GM23338 (cell line): ENCODE results near the gene CCDC82. TPM values are rescaled to one million over a fixed set of nuclear protein-coding genes. Genes with fewer than 3 reads are reported as not detected.

Experiments
- ATAC-seq: fragments of 200-7000 bp; cut with Tn5 transposase; 3 replicates; pipeline ENCODE4 v1.9.1; 2020
- DNase-seq: peaks from one replicate; pipeline ENCODE4 v3.0.0-alpha.2; 2015; ENCODE audit warnings: low spot score
- H2AFZ ChIP-seq: fragments of 200-600 bp; sonication (generic); 2 replicates; pipeline ENCODE4 v1.8.0; 2016; ENCODE audit warnings: antibody characterized with exemption, mild to moderate bottlenecking, moderate library complexity
- H3F3A ChIP-seq: fragments of 200-600 bp; sonication (generic); replicated peaks from 2 replicates; pipeline ENCODE4 v1.8.0; 2017; ENCODE audit warnings: antibody characterized with exemption, mixed run types, low read depth
- H3K27ac ChIP-seq: fragments of 200-600 bp; sonication (generic); 2 replicates; pipeline ENCODE4 v1.6.1; 2016; ENCODE audit warnings: low read depth
- H3K27me3 ChIP-seq: fragments of 200-600 bp; sonication (generic); 2 replicates; pipeline ENCODE4 v1.8.0; 2016; ENCODE audit warnings: mild to moderate bottlenecking, mixed run types, moderate library complexity; ENCODE audit not compliant: insufficient read depth
- H3K36me3 ChIP-seq: fragments of 200-600 bp; sonication (generic); 2 replicates; pipeline ENCODE4 v1.8.0; 2016; ENCODE audit warnings: mild to moderate bottlenecking; ENCODE audit not compliant: insufficient read depth
- H3K4me1 ChIP-seq: fragments of 200-600 bp; sonication (generic); 2 replicates; pipeline ENCODE4 v1.8.0; 2016; ENCODE audit warnings: mild to moderate bottlenecking, moderate library complexity; ENCODE audit not compliant: insufficient read depth
- H3K4me2 ChIP-seq: fragments of 200-600 bp; sonication (generic); 2 replicates; pipeline ENCODE4 v1.7.1; 2017; ENCODE audit warnings: mixed run types
- H3K4me3 ChIP-seq: fragments of 200-600 bp; sonication (generic); 2 replicates; pipeline ENCODE4 v1.6.1; 2016; ENCODE audit warnings: mixed run types
- H3K79me2 ChIP-seq: fragments of 200-600 bp; sonication (generic); replicated peaks from 2 replicates; pipeline ENCODE4 v1.8.0; 2017; ENCODE audit warnings: mild to moderate bottlenecking; ENCODE audit not compliant: insufficient read depth
- H3K9me2 ChIP-seq: fragments of 200-600 bp; sonication (generic); 2 replicates; pipeline ENCODE4 v1.8.0; 2017; ENCODE audit not compliant: insufficient read depth
- H4K20me1 ChIP-seq: fragments of 200-600 bp; sonication (generic); replicated peaks from 2 replicates; pipeline ENCODE4 v1.8.0; 2017; ENCODE audit warnings: mild to moderate bottlenecking; ENCODE audit not compliant: insufficient read depth
- H3K27ac Mint-ChIP-seq: 2 replicates; pipeline ENCODE4 v1.8.0; 2020; ENCODE audit warnings: inconsistent platforms, mild to moderate bottlenecking, moderate library complexity, mixed read lengths
- H3K27me3 Mint-ChIP-seq: 3 replicates; pipeline ENCODE4 v1.8.0; 2022; ENCODE audit warnings: low read depth, mild to moderate bottlenecking, moderate library complexity, mixed read lengths, inconsistent platforms; ENCODE audit not compliant: insufficient read depth, poor library complexity
- H3K36me3 Mint-ChIP-seq: 3 replicates; pipeline ENCODE4 v1.8.0; 2021; ENCODE audit warnings: low read depth, mild to moderate bottlenecking, inconsistent platforms, moderate library complexity, mixed read lengths
- H3K4me1 Mint-ChIP-seq: 3 replicates; pipeline ENCODE4 v1.8.0; 2020; ENCODE audit warnings: mild to moderate bottlenecking, inconsistent platforms, mixed read lengths
- H3K4me3 Mint-ChIP-seq: 3 replicates; pipeline ENCODE4 v1.8.0; 2021; ENCODE audit warnings: moderate library complexity, mild to moderate bottlenecking, inconsistent platforms, mixed read lengths
- H3K9me3 Mint-ChIP-seq: 3 replicates; pipeline ENCODE4 v1.8.0; 2020; ENCODE audit warnings: moderate library complexity, mild to moderate bottlenecking, inconsistent platforms, mixed read lengths
- EZH2 ChIP-seq: fragments of 200-600 bp; sonication (generic); IDR thresholded peaks from one replicate; pipeline ENCODE4 v1.8.0; 2017; ENCODE audit warnings: antibody characterized with exemption, mild to moderate bottlenecking, low read depth; ENCODE audit not compliant: unreplicated experiment
- EZH2phosphoT487 ChIP-seq: fragments of 200-600 bp; sonication (generic); IDR thresholded peaks from one replicate; pipeline ENCODE4 v1.8.1; 2018; ENCODE audit warnings: antibody characterized with exemption; ENCODE audit not compliant: unreplicated experiment
- NANOG ChIP-seq: IDR thresholded peaks from 2 replicates; pipeline ENCODE4 v1.6.1; 2016; ENCODE audit warnings: antibody characterized with exemption, borderline replicate concordance
- POLR2AphosphoS5 ChIP-seq: IDR thresholded peaks from 2 replicates; pipeline ENCODE4 v1.6.1; 2016; ENCODE audit warnings: antibody characterized with exemption, low read depth
- STAT1 ChIP-seq: IDR thresholded peaks from one replicate; pipeline ENCODE4 v1.6.1; 2016; ENCODE audit warnings: antibody characterized with exemption; ENCODE audit not compliant: unreplicated experiment
- ZNF331 ChIP-seq: fragments of 250-450 bp; sonication (Bioruptor Pico); IDR thresholded peaks from 2 replicates; pipeline ENCODE4 v1.5.0; 2020; ENCODE audit warnings: low read depth, mild to moderate bottlenecking, moderate library complexity
- polyA plus RNA-seq: library from polyadenylated mRNA; unstranded; fragments of >200 nt; fragmentation: Nextera tagmentation; extraction: Ambion mirVana; gene quantifications from 2 replicates; pipeline ENCODE4 v1.2.1, GENCODE V29; 2016
- total RNA-seq: library from RNA; depleted of rRNA; stranded (reverse); fragments of >200 nt; shearing (Covaris generic); gene quantifications from 2 replicates; pipeline ENCODE4 v1.2.3, GENCODE V29; 2014
- TF ChIP-seq, protein P1 (sequence below), 2 experiments: fragments of 200-600 bp in 1 of 2; sonication (generic) in 1 of 2; conservative IDR thresholded peaks; 2 replicates each; pipeline versions ENCODE4 v1.5.1 to v1.6.1; 2016 to 2017; ENCODE audit warnings: antibody characterized with exemption in 2 of 2, low read depth in 2 of 2, mild to moderate bottlenecking in 2 of 2, moderate library complexity in 1 of 2
- TF ChIP-seq, protein P2 (sequence below): IDR thresholded peaks from 2 replicates; pipeline ENCODE4 v1.6.1; 2016; ENCODE audit warnings: antibody characterized with exemption
- TF ChIP-seq, protein P3 (sequence below): IDR thresholded peaks from one replicate; pipeline ENCODE4 v1.6.1; 2018; ENCODE audit warnings: antibody characterized with exemption; ENCODE audit not compliant: unreplicated experiment
- TF ChIP-seq, protein P4 (sequence below): fragments of 250-450 bp; sonication (Bioruptor Pico); IDR thresholded peaks from 2 replicates; pipeline ENCODE4 v1.5.0; 2020; ENCODE audit warnings: mild to moderate bottlenecking, moderate library complexity

CCDC82 gene
- total and polyA plus RNA-seq, 2 experiments from 2014 or later: 15.7 to 45.8 TPM

DNA sequence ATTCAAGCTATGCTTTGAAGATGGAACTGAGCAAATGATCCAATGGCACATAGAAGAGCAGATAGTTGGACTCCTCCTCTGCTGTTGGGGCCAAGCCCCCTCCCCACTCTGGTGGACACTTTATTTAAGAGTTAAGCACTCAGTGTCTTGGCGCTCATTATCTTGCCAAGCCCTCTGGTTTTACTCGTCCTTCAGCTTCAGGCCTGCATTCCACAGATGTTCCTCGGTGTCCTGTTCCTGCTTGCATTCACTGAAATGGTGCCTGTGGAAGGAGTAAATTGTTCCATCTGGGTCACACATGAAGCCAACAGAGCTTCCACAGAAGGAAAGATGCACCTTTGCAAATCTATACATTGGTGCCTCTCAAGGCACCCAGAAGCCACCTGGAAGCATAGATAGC, 72.8 kb downstream of the CCDC82 start (continued):
- TF ChIP-seq POLR2AphosphoS5 (no peak), ZNF331 (no peak), NANOG (no peak)
- TF ChIP-seq, protein P1, sequence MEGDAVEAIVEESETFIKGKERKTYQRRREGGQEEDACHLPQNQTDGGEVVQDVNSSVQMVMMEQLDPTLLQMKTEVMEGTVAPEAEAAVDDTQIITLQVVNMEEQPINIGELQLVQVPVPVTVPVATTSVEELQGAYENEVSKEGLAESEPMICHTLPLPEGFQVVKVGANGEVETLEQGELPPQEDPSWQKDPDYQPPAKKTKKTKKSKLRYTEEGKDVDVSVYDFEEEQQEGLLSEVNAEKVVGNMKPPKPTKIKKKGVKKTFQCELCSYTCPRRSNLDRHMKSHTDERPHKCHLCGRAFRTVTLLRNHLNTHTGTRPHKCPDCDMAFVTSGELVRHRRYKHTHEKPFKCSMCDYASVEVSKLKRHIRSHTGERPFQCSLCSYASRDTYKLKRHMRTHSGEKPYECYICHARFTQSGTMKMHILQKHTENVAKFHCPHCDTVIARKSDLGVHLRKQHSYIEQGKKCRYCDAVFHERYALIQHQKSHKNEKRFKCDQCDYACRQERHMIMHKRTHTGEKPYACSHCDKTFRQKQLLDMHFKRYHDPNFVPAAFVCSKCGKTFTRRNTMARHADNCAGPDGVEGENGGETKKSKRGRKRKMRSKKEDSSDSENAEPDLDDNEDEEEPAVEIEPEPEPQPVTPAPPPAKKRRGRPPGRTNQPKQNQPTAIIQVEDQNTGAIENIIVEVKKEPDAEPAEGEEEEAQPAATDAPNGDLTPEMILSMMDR (conservative IDR thresholded peaks at IDR 0.05; ENCODE audit: low read depth in 2 of 2): no peak
- TF ChIP-seq, protein P2, sequence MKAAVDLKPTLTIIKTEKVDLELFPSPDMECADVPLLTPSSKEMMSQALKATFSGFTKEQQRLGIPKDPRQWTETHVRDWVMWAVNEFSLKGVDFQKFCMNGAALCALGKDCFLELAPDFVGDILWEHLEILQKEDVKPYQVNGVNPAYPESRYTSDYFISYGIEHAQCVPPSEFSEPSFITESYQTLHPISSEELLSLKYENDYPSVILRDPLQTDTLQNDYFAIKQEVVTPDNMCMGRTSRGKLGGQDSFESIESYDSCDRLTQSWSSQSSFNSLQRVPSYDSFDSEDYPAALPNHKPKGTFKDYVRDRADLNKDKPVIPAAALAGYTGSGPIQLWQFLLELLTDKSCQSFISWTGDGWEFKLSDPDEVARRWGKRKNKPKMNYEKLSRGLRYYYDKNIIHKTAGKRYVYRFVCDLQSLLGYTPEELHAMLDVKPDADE: no peak

DNA sequence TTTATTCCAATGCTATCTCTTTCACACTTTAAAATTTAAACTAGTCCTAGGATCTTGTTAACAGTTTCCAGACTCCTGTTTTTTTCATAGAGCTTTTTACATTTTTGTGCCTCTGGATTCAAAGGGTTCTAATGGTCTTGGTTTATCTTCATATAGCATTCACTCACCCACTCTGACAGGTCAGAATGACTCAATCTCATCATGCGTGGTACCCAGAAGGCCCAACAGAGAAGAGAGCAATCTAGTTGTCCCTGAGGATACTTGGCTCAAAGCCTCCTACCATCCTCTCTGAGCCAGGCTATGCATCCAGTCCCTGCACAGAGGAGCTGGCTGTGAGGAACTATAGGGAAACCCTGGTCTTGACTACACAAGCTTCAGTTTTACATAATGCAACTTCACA, 74.2 kb downstream of the CCDC82 start:
- Histone ChIP-seq H3K9me2 (no peaks in the 10 kb centered on the region), H2AFZ (no peak overlapping the region), H4K20me1 (no peaks in the 10 kb centered on the region), H3K27me3 (no peaks in the 10 kb centered on the region), H3K79me2 (peaks cover 12% of the 10 kb centered on the region; the same call in 1 of the 2 replicates), H3K4me3 (no peak overlapping the region), H3K4me2 (no peak overlapping the region), H3K4me1 (peaks cover 44% of the 10 kb centered on the region), H3F3A (no peaks in the 10 kb centered on the region), H3K36me3 (no peaks in the 10 kb centered on the region), H3K27ac (no peak overlapping the region)
- H3K4me1 Mint-ChIP-seq: peaks cover 52% of the 10 kb centered on the region
- H3K27me3 Mint-ChIP-seq: no peaks in the 10 kb centered on the region
- no peak for DNase-seq
- H3K36me3 Mint-ChIP-seq: no peaks in the 10 kb centered on the region; the same call in 2 of the 3 replicates
- H3K27ac Mint-ChIP-seq: no peak overlapping the region
- ATAC-seq: no peak
- H3K9me3 Mint-ChIP-seq: no peaks in the 10 kb centered on the region
- no peak overlapping the region for H3K4me3 Mint-ChIP-seq
- TF ChIP-seq EZH2 (no peak), EZH2phosphoT487 (no peak), STAT1 (no peak)
- TF ChIP-seq, protein P2: no peak
- TF ChIP-seq, protein P3, sequence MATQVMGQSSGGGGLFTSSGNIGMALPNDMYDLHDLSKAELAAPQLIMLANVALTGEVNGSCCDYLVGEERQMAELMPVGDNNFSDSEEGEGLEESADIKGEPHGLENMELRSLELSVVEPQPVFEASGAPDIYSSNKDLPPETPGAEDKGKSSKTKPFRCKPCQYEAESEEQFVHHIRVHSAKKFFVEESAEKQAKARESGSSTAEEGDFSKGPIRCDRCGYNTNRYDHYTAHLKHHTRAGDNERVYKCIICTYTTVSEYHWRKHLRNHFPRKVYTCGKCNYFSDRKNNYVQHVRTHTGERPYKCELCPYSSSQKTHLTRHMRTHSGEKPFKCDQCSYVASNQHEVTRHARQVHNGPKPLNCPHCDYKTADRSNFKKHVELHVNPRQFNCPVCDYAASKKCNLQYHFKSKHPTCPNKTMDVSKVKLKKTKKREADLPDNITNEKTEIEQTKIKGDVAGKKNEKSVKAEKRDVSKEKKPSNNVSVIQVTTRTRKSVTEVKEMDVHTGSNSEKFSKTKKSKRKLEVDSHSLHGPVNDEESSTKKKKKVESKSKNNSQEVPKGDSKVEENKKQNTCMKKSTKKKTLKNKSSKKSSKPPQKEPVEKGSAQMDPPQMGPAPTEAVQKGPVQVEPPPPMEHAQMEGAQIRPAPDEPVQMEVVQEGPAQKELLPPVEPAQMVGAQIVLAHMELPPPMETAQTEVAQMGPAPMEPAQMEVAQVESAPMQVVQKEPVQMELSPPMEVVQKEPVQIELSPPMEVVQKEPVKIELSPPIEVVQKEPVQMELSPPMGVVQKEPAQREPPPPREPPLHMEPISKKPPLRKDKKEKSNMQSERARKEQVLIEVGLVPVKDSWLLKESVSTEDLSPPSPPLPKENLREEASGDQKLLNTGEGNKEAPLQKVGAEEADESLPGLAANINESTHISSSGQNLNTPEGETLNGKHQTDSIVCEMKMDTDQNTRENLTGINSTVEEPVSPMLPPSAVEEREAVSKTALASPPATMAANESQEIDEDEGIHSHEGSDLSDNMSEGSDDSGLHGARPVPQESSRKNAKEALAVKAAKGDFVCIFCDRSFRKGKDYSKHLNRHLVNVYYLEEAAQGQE: no peak
- TF ChIP-seq, protein P4, sequence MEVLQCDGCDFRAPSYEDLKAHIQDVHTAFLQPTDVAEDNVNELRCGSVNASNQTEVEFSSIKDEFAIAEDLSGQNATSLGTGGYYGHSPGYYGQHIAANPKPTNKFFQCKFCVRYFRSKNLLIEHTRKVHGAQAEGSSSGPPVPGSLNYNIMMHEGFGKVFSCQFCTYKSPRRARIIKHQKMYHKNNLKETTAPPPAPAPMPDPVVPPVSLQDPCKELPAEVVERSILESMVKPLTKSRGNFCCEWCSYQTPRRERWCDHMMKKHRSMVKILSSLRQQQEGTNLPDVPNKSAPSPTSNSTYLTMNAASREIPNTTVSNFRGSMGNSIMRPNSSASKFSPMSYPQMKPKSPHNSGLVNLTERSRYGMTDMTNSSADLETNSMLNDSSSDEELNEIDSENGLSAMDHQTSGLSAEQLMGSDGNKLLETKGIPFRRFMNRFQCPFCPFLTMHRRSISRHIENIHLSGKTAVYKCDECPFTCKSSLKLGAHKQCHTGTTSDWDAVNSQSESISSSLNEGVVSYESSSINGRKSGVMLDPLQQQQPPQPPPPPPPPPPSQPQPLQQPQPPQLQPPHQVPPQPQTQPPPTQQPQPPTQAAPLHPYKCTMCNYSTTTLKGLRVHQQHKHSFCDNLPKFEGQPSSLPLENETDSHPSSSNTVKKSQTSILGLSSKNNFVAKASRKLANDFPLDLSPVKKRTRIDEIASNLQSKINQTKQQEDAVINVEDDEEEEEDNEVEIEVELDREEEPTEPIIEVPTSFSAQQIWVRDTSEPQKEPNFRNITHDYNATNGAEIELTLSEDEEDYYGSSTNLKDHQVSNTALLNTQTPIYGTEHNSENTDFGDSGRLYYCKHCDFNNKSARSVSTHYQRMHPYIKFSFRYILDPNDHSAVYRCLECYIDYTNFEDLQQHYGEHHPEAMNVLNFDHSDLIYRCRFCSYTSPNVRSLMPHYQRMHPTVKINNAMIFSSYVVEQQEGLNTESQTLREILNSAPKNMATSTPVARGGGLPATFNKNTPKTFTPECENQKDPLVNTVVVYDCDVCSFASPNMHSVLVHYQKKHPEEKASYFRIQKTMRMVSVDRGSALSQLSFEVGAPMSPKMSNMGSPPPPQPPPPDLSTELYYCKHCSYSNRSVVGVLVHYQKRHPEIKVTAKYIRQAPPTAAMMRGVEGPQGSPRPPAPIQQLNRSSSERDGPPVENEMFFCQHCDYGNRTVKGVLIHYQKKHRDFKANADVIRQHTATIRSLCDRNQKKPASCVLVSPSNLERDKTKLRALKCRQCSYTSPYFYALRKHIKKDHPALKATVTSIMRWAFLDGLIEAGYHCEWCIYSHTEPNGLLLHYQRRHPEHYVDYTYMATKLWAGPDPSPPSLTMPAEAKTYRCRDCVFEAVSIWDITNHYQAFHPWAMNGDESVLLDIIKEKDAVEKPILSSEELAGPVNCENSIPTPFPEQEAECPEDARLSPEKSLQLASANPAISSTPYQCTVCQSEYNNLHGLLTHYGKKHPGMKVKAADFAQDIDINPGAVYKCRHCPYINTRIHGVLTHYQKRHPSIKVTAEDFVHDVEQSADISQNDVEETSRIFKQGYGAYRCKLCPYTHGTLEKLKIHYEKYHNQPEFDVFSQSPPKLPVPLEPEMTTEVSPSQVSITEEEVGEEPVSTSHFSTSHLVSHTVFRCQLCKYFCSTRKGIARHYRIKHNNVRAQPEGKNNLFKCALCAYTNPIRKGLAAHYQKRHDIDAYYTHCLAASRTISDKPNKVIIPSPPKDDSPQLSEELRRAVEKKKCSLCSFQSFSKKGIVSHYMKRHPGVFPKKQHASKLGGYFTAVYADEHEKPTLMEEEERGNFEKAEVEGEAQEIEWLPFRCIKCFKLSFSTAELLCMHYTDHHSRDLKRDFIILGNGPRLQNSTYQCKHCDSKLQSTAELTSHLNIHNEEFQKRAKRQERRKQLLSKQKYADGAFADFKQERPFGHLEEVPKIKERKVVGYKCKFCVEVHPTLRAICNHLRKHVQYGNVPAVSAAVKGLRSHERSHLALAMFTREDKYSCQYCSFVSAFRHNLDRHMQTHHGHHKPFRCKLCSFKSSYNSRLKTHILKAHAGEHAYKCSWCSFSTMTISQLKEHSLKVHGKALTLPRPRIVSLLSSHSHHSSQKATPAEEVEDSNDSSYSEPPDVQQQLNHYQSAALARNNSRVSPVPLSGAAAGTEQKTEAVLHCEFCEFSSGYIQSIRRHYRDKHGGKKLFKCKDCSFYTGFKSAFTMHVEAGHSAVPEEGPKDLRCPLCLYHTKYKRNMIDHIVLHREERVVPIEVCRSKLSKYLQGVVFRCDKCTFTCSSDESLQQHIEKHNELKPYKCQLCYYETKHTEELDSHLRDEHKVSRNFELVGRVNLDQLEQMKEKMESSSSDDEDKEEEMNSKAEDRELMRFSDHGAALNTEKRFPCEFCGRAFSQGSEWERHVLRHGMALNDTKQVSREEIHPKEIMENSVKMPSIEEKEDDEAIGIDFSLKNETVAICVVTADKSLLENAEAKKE (CRISPR knock-in tag): no peak
